Common myeloid progenitor, CD34-positive (primary cell): ENCODE data around the gene RIT2.

ENCODE experiments used
- CTCF ChIA-PET: fragments of 350-600 bp; sonication (Branson Sonifier 250); formaldehyde crosslinking; loops from one replicate; lab custom pipeline; 2021; ENCODE audit warnings: antibody characterized with exemption; lab: Charles Lee
- POLR2A ChIA-PET: fragments of 350-600 bp; sonication (Branson Sonifier 250); formaldehyde crosslinking; loops from one replicate; lab custom pipeline; 2021; ENCODE audit warnings: antibody characterized with exemption; lab: Charles Lee
- DNase-seq, 3 donors: peaks; one replicate each; pipeline versions ENCODE4 v3.0.0 to v3.0.0-alpha.2; 2013
- H3K27ac ChIP-seq, 2 experiments: 1 replicate in 1 of 2; 2 replicates in 1 of 2; pipeline ENCODE4 v1.7.0; 2013; ENCODE audit warnings: inconsistent platforms in 2 of 2, low read length in 2 of 2, mild to moderate bottlenecking in 2 of 2, low read depth in 1 of 2, moderate library complexity in 1 of 2; ENCODE audit not compliant: severe bottlenecking in 2 of 2, insufficient read depth in 1 of 2, poor library complexity in 1 of 2
- H3K27me3 ChIP-seq, 5 experiments: replicated peaks in 2 of 5; 1 replicate in 3 of 5; 2 replicates in 2 of 5; pipeline versions ENCODE4 v1.6.1 to v1.7.0; 2013; ENCODE audit warnings: low read length in 4 of 5, mild to moderate bottlenecking in 2 of 5, moderate library complexity in 2 of 5, inconsistent platforms in 1 of 5; ENCODE audit not compliant: insufficient read depth in 5 of 5, control insufficient read depth in 4 of 5
- H3K36me3 ChIP-seq, 4 experiments: 1 replicate in 2 of 4; 2 replicates in 2 of 4; pipeline versions ENCODE4 v1.6.1 to v1.7.0; 2013; ENCODE audit warnings: low read length in 3 of 4, control low read depth in 1 of 4, mild to moderate bottlenecking in 1 of 4; ENCODE audit not compliant: control insufficient read depth in 4 of 4, insufficient read depth in 4 of 4
- H3K4me1 ChIP-seq, 4 experiments: 1 replicate in 3 of 4; 2 replicates in 1 of 4; pipeline versions ENCODE4 v1.6.1 to v1.7.1; 2013; ENCODE audit warnings: low read length in 3 of 4, mild to moderate bottlenecking in 3 of 4, control low read depth in 1 of 4, inconsistent platforms in 1 of 4, moderate library complexity in 1 of 4; ENCODE audit not compliant: control insufficient read depth in 4 of 4, insufficient read depth in 4 of 4; ENCODE audit errors: control extremely low read depth in 1 of 4
- H3K4me3 ChIP-seq, 7 experiments: 1 replicate in 4 of 7; 2 replicates in 3 of 7; pipeline versions ENCODE4 v1.5.1 to v1.7.0; 2013; ENCODE audit warnings: mild to moderate bottlenecking in 7 of 7, low read length in 6 of 7, moderate library complexity in 6 of 7, inconsistent platforms in 2 of 7, low read depth in 2 of 7, control low read depth in 1 of 7; ENCODE audit not compliant: insufficient read depth in 4 of 7, control insufficient read depth in 1 of 7; ENCODE audit errors: extremely low read depth in 1 of 7
- H3K9me3 ChIP-seq, 5 experiments: 1 replicate in 4 of 5; 2 replicates in 1 of 5; pipeline versions ENCODE4 v1.6.1 to v1.7.1; 2013; ENCODE audit warnings: low read length in 4 of 5, mild to moderate bottlenecking in 2 of 5, inconsistent platforms in 1 of 5, low read depth in 1 of 5, moderate library complexity in 1 of 5; ENCODE audit not compliant: control insufficient read depth in 4 of 5, insufficient read depth in 2 of 5; ENCODE audit errors: control extremely low read depth in 1 of 5
- WGBS: methylation state at CpG from one replicate; pipeline ENCODE4 v1.1.5; 2013; ENCODE audit not compliant: insufficient coverage; 5-methylcytosine and 5-hydroxymethylcytosine counted together

The RIT2 gene

DNA sequence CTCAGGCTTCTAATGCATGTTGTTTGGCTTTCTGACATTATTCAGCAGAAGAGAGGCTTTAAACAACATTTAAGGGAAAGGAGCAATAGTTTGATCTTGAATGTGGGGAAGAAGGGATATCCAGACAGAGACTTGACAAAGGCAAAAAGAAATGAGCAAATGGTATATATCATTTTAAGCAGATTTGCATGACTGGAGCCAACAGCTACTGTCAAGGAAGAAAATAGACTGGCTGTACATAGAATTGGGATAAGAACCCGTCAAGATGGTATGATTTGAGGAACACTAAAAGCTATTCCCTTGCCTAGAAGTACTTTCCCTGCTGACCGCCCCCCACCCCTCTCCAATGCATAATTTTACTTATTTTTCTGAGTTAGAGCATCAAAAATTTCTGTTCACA lies 174.5 kb downstream of the RIT2 start:
- no peak for DNase-seq
- POLR2A ChIA-PET, result no interaction called here
- CTCF ChIA-PET, result no interaction called here
- H3K27me3 ChIP-seq, result no peaks in the 10 kb centered on the region
- no CpG with 5 or more reads among the region's 2 CpGs for WGBS
- H3K4me1 ChIP-seq, result no peaks in the 10 kb centered on the region
- no peak overlapping the region for H3K4me3 ChIP-seq
- no peaks in the 10 kb centered on the region for H3K9me3 ChIP-seq
- H3K27ac ChIP-seq, result no peak overlapping the region
- no peaks in the 10 kb centered on the region for H3K36me3 ChIP-seq

DNA sequence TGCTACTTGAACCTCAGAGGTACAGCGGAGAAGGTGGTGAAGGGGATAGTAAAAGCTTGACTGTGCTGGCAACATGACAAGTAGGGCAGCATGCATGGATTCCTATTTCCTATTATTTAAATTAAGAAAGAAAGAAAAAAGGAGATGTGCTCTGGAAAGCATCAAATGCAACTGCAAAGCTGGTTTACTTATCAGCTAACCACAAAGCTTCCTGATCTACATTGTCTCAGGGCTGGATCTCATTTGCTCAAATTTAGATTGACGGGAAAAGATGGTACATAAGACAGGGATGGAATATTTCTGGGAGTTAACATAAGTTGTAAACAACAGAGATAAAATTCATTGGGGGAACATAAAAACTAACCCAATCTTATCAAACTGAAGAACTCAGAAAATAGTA lies 178.0 kb downstream of the RIT2 start:
- whole genome bisulfite sequencing, result no CpG with 5 or more reads among the region's 2 CpGs
- Histone ChIP-seq H3K4me1 (no peaks in the 10 kb centered on the region), H3K4me3 (no peak overlapping the region), H3K27me3 (no peaks in the 10 kb centered on the region), H3K36me3 (no peaks in the 10 kb centered on the region), H3K27ac (no peak overlapping the region), H3K9me3 (no peaks in the 10 kb centered on the region)
- CTCF ChIA-PET, result no interaction called here
- POLR2A ChIA-PET, result no interaction called here
- no peak for DNase-seq

DNA sequence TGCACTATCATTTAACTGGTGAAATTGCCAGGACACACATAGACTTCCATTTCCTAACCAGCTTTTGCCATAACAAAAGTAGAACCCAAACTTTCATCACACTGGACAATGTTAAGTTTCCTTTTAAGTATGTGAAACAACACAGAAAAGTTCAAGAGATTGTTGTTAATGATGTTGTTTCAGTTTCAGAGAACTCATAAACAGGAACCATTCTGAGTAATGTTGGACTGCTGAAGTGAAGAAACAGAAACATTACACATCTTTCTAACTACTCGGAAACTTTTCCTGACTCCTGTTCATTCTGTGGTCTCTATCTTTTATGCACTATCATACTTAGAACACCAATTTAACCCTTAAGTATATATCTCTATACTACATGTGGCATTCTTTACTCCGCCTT lies 179.2 kb downstream of the RIT2 start:
- ChIA-PET CTCF (no interaction called here), POLR2A (no interaction called here)
- Histone ChIP-seq H3K27ac (no peak overlapping the region), H3K9me3 (no peaks in the 10 kb centered on the region), H3K4me1 (no peaks in the 10 kb centered on the region), H3K27me3 (no peaks in the 10 kb centered on the region), H3K4me3 (no peak overlapping the region), H3K36me3 (no peaks in the 10 kb centered on the region)
- no peak for DNase-seq
- no CpG with 5 or more reads among the region's 2 CpGs for WGBS

DNA sequence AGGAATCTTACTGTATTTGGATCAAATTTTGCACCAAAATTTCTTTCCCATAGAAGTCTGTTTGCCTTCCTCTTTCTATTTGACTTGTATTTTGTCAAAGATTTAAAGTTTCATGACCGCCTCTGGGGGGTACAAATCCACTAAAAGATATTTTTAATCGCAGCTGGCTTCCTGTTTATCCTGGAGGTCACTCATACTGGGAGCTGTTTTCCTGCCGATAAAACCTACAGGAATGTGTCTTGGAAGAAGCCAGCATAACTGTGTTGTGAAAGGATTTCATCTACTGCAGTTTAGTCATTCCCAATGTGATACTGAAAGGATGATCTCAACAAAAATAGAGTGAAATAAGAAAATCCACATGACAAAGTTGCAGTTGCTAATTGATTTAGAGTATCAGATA lies 184.0 kb downstream of the RIT2 start:
- Histone ChIP-seq H3K4me3 (no peak overlapping the region), H3K27ac (no peak overlapping the region), H3K27me3 (no peaks in the 10 kb centered on the region), H3K4me1 (no peaks in the 10 kb centered on the region), H3K36me3 (no peaks in the 10 kb centered on the region), H3K9me3 (no peaks in the 10 kb centered on the region)
- ChIA-PET CTCF (no interaction called here), POLR2A (no interaction called here)
- DNase-seq, result no peak
- WGBS, result 0% methylated on average over 3 of the region's 3 CpGs

DNA sequence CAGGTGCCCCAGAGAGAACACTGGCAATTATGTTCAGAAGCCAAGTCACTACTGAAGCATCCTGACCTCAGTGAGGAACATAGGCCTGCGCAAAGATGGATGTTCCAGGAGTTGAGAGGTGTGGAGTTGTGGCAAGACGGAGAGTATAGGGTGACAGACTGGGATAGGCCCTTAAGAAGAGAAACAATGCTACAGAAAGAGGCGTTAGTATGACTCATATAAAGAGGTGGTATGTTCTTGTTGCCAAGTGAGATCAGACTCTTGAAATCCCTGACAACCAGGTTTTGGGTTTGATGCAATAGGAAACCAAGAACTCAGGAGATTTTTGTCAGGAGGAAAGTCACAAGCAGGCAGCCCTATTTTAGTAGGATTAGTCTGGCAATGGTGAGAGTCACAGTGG lies 185.6 kb downstream of the RIT2 start:
- H3K4me3 ChIP-seq, result no peak overlapping the region
- H3K27me3 ChIP-seq, result no peaks in the 10 kb centered on the region
- DNase-seq, result no peak
- CTCF ChIA-PET, result no interaction called here
- POLR2A ChIA-PET, result interaction anchor here (0.6 kb wide), 1 partner anchor 408 kb away, joined by 4 read pairs; no protein-coding TSS in a partner anchor
- 98% methylated on average over 3 of the region's 3 CpGs for WGBS
- H3K36me3 ChIP-seq, result no peaks in the 10 kb centered on the region
- no peak overlapping the region for H3K27ac ChIP-seq
- H3K9me3 ChIP-seq, result no peaks in the 10 kb centered on the region
- no peaks in the 10 kb centered on the region for H3K4me1 ChIP-seq

DNA sequence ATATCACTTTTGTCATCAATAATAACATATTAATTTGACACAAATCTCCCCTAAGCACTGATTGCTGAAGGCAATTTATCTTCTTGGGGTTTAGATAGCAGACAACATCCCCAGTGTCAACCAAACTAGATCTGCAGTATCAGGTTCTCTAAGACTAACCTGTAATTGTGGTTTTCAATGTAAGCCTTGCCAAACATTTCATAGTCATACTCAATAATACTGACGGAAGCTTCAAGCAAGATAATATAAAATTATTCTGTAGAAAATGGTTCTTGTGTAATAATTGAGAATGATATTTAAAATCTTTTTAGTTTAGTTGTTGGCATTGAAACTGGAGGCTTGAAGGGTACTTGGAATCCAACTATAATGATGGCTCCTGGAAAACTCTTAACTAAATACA lies 186.3 kb downstream of the RIT2 start:
- H3K4me3 ChIP-seq, result no peak overlapping the region
- H3K27me3 ChIP-seq, result no peaks in the 10 kb centered on the region
- H3K4me1 ChIP-seq, result no peaks in the 10 kb centered on the region
- DNase-seq, result no peak
- H3K27ac ChIP-seq, result no peak overlapping the region
- H3K9me3 ChIP-seq, result no peaks in the 10 kb centered on the region
- ChIA-PET POLR2A (no interaction called here), CTCF (no interaction called here)
- WGBS, result no CpG with 5 or more reads among the region's 1 CpG
- H3K36me3 ChIP-seq, result no peaks in the 10 kb centered on the region

DNA sequence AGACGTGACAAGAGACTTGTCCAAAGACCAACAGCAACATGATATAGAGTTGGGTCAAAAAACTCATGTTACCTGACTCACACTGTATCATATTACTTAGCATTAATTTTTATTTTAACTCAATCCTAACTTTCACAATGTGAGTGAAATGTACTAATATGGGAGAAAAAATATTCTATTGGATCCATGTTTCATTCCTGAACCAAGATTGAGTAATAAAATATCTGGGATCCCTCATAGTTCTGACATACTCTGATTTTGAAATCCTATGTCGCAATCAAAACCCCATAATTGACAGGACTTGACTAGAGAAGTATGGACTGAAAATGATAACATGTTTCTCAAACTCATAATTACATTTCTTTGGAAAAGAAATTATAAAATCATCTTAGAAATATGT lies 190.4 kb downstream of the RIT2 start:
- WGBS, result no CpG with 5 or more reads among the region's 2 CpGs
- POLR2A ChIA-PET, result no interaction called here
- Histone ChIP-seq H3K4me1 (no peaks in the 10 kb centered on the region), H3K9me3 (no peaks in the 10 kb centered on the region), H3K36me3 (no peaks in the 10 kb centered on the region), H3K4me3 (no peak overlapping the region), H3K27me3 (no peaks in the 10 kb centered on the region), H3K27ac (no peak overlapping the region)
- CTCF ChIA-PET, result no interaction called here
- DNase-seq, result no peak
